Uterus (tissue), 4 donors: Measurements from ENCODE around the gene GPR152. TPM values are rescaled to one million over a fixed set of nuclear protein-coding genes. Genes with fewer than 3 reads are reported as not detected.

Source experiments
- DNase-seq, 2 donors: peaks; one replicate each; pipeline ENCODE4 v3.0.0-alpha.2; 2019 to 2020
- H3K27ac ChIP-seq, 2 donors: fragments of 200-600 bp; sonication (generic); 1 replicate in 1 of 2; 2 replicates in 1 of 2; pipeline ENCODE4 v1.5.1; 2016 to 2018
- H3K27me3 ChIP-seq, 2 donors: fragments of 200-600 bp; sonication (generic); one replicate each; pipeline ENCODE4 v1.5.1; 2018 to 2019; ENCODE audit warnings: control low read depth in 1 of 2
- H3K36me3 ChIP-seq, 2 donors: fragments of 200-600 bp; sonication (generic); one replicate each; pipeline ENCODE4 v1.5.1; 2019; ENCODE audit warnings: control low read depth in 1 of 2
- H3K4me1 ChIP-seq, 2 donors: fragments of 200-600 bp; sonication (generic); one replicate each; pipeline ENCODE4 v1.5.1; 2018 to 2019; ENCODE audit warnings: control low read depth in 1 of 2
- H3K4me3 ChIP-seq, 2 donors: fragments of 200-600 bp; sonication (generic); 1 replicate in 1 of 2; 2 replicates in 1 of 2; pipeline ENCODE4 v1.5.1; 2018 to 2019; ENCODE audit warnings: mild to moderate bottlenecking in 1 of 2
- H3K9me3 ChIP-seq, 2 donors: fragments of 200-600 bp; sonication (generic); one replicate each; pipeline ENCODE4 v1.5.1; 2019; ENCODE audit warnings: control low read depth in 1 of 2
- CTCF ChIP-seq, 4 experiments: fragments of 200-600 bp in 2 of 4; fragments of 450-650 bp in 2 of 4; sonication (generic) in 2 of 4; IDR thresholded peaks; one replicate each; pipeline ENCODE4 v1.5.1; 2016 to 2019; ENCODE audit warnings: antibody characterized with exemption in 4 of 4, mild to moderate bottlenecking in 2 of 4, moderate library complexity in 1 of 4
- POLR2A ChIP-seq, 2 donors: fragments of 450-650 bp; IDR thresholded peaks; one replicate each; pipeline ENCODE4 v1.6.1; 2016; ENCODE audit warnings: antibody characterized with exemption in 2 of 2, mild to moderate bottlenecking in 1 of 2, moderate library complexity in 1 of 2
- intact Hi-C: fragments of 100-400 bp; cut with DNase I; formaldehyde crosslinking; loops from one replicate; pipeline ENCODE4 v1.15.1; 2023; ENCODE audit warnings: low total_unique reads
- total RNA-seq, 4 donors: library from RNA; depleted of rRNA in 3 of 4; stranded (reverse); fragments of >200 nt in 3 of 4; gene quantifications; one replicate each; pipeline versions ENCODE4 v1.1.0 to v1.2.4, GENCODE V29; 2014 to 2023
- donor health status: DM: yes; HTN: yes; CAD: no.

Gene GPR152
- total RNA-seq, 4 donors from 2014 or later: not detected

DNA sequence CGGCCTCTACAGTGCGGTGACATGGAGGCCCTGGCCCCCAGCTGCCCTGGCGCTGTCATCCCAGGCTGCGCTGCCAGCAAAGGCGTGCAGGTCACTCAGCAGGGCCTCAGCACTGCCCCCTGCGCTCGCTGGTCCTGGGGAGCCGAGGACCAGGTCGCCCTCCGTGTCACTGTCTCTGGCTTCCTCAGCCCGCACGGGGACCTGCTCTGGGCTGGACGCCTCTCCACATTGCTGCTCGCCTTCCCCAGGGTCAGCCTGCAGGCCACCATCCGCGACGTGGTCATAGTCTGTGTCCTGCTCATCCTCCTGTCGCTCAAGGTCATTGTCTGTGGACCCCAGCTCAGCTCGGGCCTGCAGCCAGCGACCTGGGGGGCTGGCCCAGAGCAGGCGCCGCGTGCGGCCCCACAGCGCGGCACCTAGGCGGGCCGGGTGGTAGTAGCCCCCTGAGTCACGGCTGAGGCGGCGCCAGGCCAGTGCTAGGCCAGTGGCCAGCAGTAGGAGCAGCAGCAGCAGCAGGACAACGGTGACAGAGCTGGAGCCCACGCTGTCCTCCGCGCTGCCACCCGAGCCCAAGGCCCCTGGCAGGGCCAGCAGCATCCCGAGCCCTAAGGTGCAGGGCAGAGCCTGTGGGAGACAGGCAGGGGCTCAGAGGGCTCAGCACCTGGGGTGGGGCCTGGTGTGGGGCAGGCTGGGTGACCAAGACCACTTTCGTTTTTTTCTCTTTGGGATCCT, 16.6 kb downstream of the GPR152 start:
- DNase-seq: no peak
- no peak overlapping the region for H3K4me3 ChIP-seq
- H3K9me3 ChIP-seq: no peaks in the 10 kb centered on the region
- H3K36me3 ChIP-seq: no peaks in the 10 kb centered on the region
- peaks cover 0 to 4% of the 10 kb centered on the region in 2 donors for H3K4me1 ChIP-seq
- H3K27ac ChIP-seq: peak overlapping the region; percentile 53 to 58
- intact Hi-C loops: no loop called here
- no peaks in the 10 kb centered on the region for H3K27me3 ChIP-seq
- TF ChIP-seq POLR2A (IDR thresholded peaks at IDR 0.05): no peak
- TF ChIP-seq CTCF (IDR thresholded peaks at IDR 0.05): no peak

GRCh38 chr11:67435031-67435726, 17.4 kb downstream of the GPR152 start:
- no peak for TF ChIP-seq POLR2A (IDR thresholded peaks at IDR 0.05)
- TF ChIP-seq CTCF (IDR thresholded peaks at IDR 0.05): no peak
- Histone ChIP-seq H3K27ac (peak overlapping the region in 1 of 2 donors; percentile 53), H3K4me1 (peaks cover 0 to 4% of the 10 kb centered on the region in 2 donors), H3K4me3 (no peak overlapping the region), H3K27me3 (no peaks in the 10 kb centered on the region), H3K36me3 (no peaks in the 10 kb centered on the region), H3K9me3 (no peaks in the 10 kb centered on the region)
- no peak for DNase-seq
- intact Hi-C loops: no loop called here

GRCh38 chr11:67434395-67434881, 18.1 kb downstream of the GPR152 start:
- no peak for DNase-seq
- Histone ChIP-seq H3K36me3 (no peaks in the 10 kb centered on the region), H3K4me1 (peaks cover 0 to 4% of the 10 kb centered on the region in 2 donors), H3K27ac (no peak overlapping the region), H3K4me3 (no peak overlapping the region), H3K9me3 (no peaks in the 10 kb centered on the region), H3K27me3 (no peaks in the 10 kb centered on the region)
- intact Hi-C loops: no loop called here
- TF ChIP-seq CTCF (IDR thresholded peaks at IDR 0.05) (no peak), POLR2A (IDR thresholded peaks at IDR 0.05) (no peak)

DNA sequence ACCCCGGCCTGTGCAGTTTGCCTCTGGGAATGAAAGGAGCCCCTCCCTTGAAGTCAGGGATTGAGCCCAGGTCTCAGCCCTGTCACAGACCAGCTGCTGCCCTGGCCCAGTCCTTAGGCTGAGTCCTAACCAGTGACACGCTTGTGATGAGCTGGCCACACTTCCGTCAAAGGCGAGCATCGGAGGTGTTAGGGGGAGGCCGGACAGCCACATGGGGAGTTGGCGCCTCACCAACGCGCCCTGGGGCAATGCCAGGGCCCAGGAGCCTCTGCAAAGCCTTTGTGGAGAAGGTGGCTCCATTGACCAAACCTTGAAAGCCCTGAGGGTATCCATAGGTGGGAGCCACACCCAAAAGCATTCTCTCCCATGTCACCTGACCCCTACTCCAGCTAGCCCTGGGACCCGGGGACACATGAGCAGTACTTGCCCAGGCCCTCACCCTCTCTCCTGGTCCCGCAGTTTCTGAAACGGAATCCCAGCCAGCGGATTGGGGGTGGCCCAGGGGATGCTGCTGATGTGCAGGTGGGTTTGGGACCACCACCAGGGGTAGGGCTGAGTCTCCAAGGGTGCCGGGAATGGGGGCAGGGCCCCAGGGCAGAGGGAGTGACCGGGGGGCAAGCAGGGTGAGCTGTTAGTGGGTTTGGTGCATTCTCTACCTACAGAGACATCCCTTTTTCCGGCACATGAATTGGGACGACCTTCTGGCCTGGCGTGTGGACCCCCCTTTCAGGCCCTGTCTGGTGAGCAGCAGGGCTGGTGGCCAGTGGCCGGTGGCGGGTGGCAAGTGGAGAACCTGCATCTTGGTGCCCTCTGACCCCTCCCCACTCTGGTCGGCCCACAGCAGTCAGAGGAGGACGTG, 18.8 kb downstream of the GPR152 start:
- Histone ChIP-seq H3K27me3 (no peaks in the 10 kb centered on the region), H3K36me3 (no peaks in the 10 kb centered on the region), H3K4me3 (no peak overlapping the region), H3K4me1 (peaks cover 0 to 4% of the 10 kb centered on the region in 2 donors), H3K27ac (no peak overlapping the region), H3K9me3 (no peaks in the 10 kb centered on the region)
- intact Hi-C loops: no loop called here
- no peak for TF ChIP-seq CTCF (IDR thresholded peaks at IDR 0.05)
- TF ChIP-seq POLR2A (IDR thresholded peaks at IDR 0.05): no peak
- DNase-seq: no peak
